Measurements from ENCODE around the gene CRLF1.
A peak's percentile ranks its signal among the peaks of the same experiment; 100 is the strongest.

The CRLF1 gene

GRCh38 chr19:18617562-18617961 lies 11.0 kb upstream of the CRLF1 start:
- no peaks in the 10 kb centered on the region for H3K9me3 Mint-ChIP-seq
- H3K36me3 Mint-ChIP-seq = no peaks in the 10 kb centered on the region

GRCh38 chr19:18616023-18616422 lies 9.4 kb upstream of the CRLF1 start:
- no peak overlapping the region for H3K4me3 Mint-ChIP-seq
- H3K36me3 Mint-ChIP-seq = no peaks in the 10 kb centered on the region
- no peak overlapping the region for H3K27ac Mint-ChIP-seq
- no peaks in the 10 kb centered on the region for H3K9me3 Mint-ChIP-seq
- H3K4me1 Mint-ChIP-seq = peaks cover 22% of the 10 kb centered on the region
- ATAC-seq (no peak), DNase-seq (ENCODE audit: low spot score in 2 of 2) (no peak)

More at GRCh38 chr19:18617562-18617961, 11.0 kb upstream of the CRLF1 start:
- no peak overlapping the region for H3K27ac Mint-ChIP-seq
- ATAC-seq = no peak
- peaks cover 9% of the 10 kb centered on the region for H3K4me1 Mint-ChIP-seq
- DNase-seq (ENCODE audit: low spot score in 2 of 2) = no peak
- no peak overlapping the region for H3K4me3 Mint-ChIP-seq

GRCh38 chr19:18613589-18614234 lies 7.1 kb upstream of the CRLF1 start:
- Mint-ChIP-seq H3K27ac (no peak overlapping the region), H3K36me3 (no peaks in the 10 kb centered on the region), H3K4me1 (peaks cover 25% of the 10 kb centered on the region), H3K4me3 (peak overlapping the region; percentile 62), H3K9me3 (no peaks in the 10 kb centered on the region)
- ATAC-seq = no peak
- DNase-seq (ENCODE audit: low spot score in 2 of 2) = no peak

GRCh38 chr19:18612772-18613588 lies 6.4 kb upstream of the CRLF1 start, which contains the start of gene TMEM59L:
TMEM59L (plus strand) TSS chr19:18612870; CDS start chr19:18612959, 89 bp downstream.
- ATAC-seq (peak; percentile 29), DNase-seq (ENCODE audit: low spot score in 2 of 2) (no peak)
- Mint-ChIP-seq H3K4me3 (peak within 1 kb of the TSS; percentile 62), H3K27ac (no peak within 1 kb of the TSS), H3K4me1 (peaks cover 25% of the 10 kb centered on the region), H3K9me3 (no peaks in the 10 kb centered on the region), H3K36me3 (no peaks in the 10 kb centered on the region)

GRCh38 chr19:18612051-18612771 lies 5.6 kb upstream of the CRLF1 start:
- H3K27ac Mint-ChIP-seq = no peak overlapping the region
- DNase-seq (ENCODE audit: low spot score in 2 of 2) (no peak), ATAC-seq (no peak)
- H3K9me3 Mint-ChIP-seq = no peaks in the 10 kb centered on the region
- H3K4me1 Mint-ChIP-seq = peaks cover 32% of the 10 kb centered on the region
- no peaks in the 10 kb centered on the region for H3K36me3 Mint-ChIP-seq
- peak overlapping the region; percentile 62 for H3K4me3 Mint-ChIP-seq

- Mint-ChIP-seq H3K4me1 (peaks cover 32% of the 10 kb centered on the region), H3K27ac (no peak overlapping the region), H3K9me3 (no peaks in the 10 kb centered on the region), H3K4me3 (peak overlapping the region; percentile 62), H3K36me3 (no peaks in the 10 kb centered on the region)
- DNase-seq (ENCODE audit: low spot score in 2 of 2) (no peak), ATAC-seq (no peak)
These were observed 4.9 kb upstream of the CRLF1 start for GRCh38 chr19:18611327-18612050.

- Mint-ChIP-seq H3K27ac (no peak overlapping the region), H3K4me3 (peak overlapping the region; percentile 19), H3K4me1 (peaks cover 32% of the 10 kb centered on the region), H3K36me3 (no peaks in the 10 kb centered on the region), H3K9me3 (no peaks in the 10 kb centered on the region)
- ATAC-seq (no peak), DNase-seq (ENCODE audit: low spot score in 2 of 2) (no peak)
These were observed 4.1 kb upstream of the CRLF1 start for GRCh38 chr19:18610556-18611326.

GRCh38 chr19:18610245-18610555 lies 3.6 kb upstream of the CRLF1 start:
- no peak for DNase-seq (ENCODE audit: low spot score in 2 of 2)
- Mint-ChIP-seq H3K9me3 (no peaks in the 10 kb centered on the region), H3K27ac (no peak overlapping the region), H3K36me3 (no peaks in the 10 kb centered on the region), H3K4me3 (no peak overlapping the region), H3K4me1 (peaks cover 36% of the 10 kb centered on the region)
- ATAC-seq = no peak

- DNase-seq (ENCODE audit: low spot score in 2 of 2) (no peak), ATAC-seq (no peak)
- Mint-ChIP-seq H3K4me1 (peaks cover 38% of the 10 kb centered on the region), H3K9me3 (no peaks in the 10 kb centered on the region), H3K27ac (no peak overlapping the region), H3K4me3 (no peak overlapping the region), H3K36me3 (no peaks in the 10 kb centered on the region)
These were observed 3.1 kb upstream of the CRLF1 start for GRCh38 chr19:18609717-18610051.

- H3K4me3 Mint-ChIP-seq = no peak overlapping the region
- DNase-seq (ENCODE audit: low spot score in 2 of 2) (no peak), ATAC-seq (no peak)
- H3K36me3 Mint-ChIP-seq = no peaks in the 10 kb centered on the region
- no peak overlapping the region for H3K27ac Mint-ChIP-seq
- no peaks in the 10 kb centered on the region for H3K9me3 Mint-ChIP-seq
- peaks cover 38% of the 10 kb centered on the region for H3K4me1 Mint-ChIP-seq
These were observed 2.5 kb upstream of the CRLF1 start for GRCh38 chr19:18608805-18609716.

- ATAC-seq (no peak), DNase-seq (ENCODE audit: low spot score in 2 of 2) (no peak)
- Mint-ChIP-seq H3K4me1 (peaks cover 35% of the 10 kb centered on the region), H3K27ac (no peak overlapping the region), H3K36me3 (no peaks in the 10 kb centered on the region), H3K4me3 (peak overlapping the region; percentile 27), H3K9me3 (no peaks in the 10 kb centered on the region)
These were observed 1.7 kb upstream of the CRLF1 start for GRCh38 chr19:18608102-18608804.

- ATAC-seq (no peak), DNase-seq (ENCODE audit: low spot score in 2 of 2) (no peak)
- H3K27ac Mint-ChIP-seq = no peak overlapping the region
- H3K36me3 Mint-ChIP-seq = no peaks in the 10 kb centered on the region
- H3K4me1 Mint-ChIP-seq = peaks cover 35% of the 10 kb centered on the region
- peak overlapping the region; percentile 27 for H3K4me3 Mint-ChIP-seq
- H3K9me3 Mint-ChIP-seq = no peaks in the 10 kb centered on the region
These were observed 865 bp upstream of the CRLF1 start for GRCh38 chr19:18607226-18608101.

Measured in stimulated activated effector memory CD8-positive, alpha-beta T cell treated with anti-CD3 and anti-CD28 coated beads, Interleukin-12 subunit alpha, Interleukin-12 subunit beta, amount 100 ng/mL, for 72 hours (primary cell).